ENCODE data around the gene SH2B3.

- TF ChIP-seq POLR2AphosphoS5 (IDR thresholded peaks at IDR 0.05; ENCODE audit: insufficient read depth in 1 of 2, low read depth in 1 of 2), result peak; percentile 56 to 71
- TF ChIP-seq CTCF (IDR thresholded peaks at IDR 0.05), result no peak
- no peak for TF ChIP-seq POLR2A (IDR thresholded peaks at IDR 0.05)
Observed at GRCh38 chr12:111434680-111435338, 29.1 kb downstream of the SH2B3 start.

Measured in vagina (tissue), 2 donors.